HG02623 (cell line): ENCODE data around the gene CBX4.
"Not testable (repeated sequence)": the region's sequence is repeated elsewhere in the genome, so short reads cannot be mapped to it uniquely, and the experiment has no call there.

ENCODE experiments used
- ATAC-seq: cut with Tn5 transposase; IDR thresholded peaks from one replicate; pipeline ENCODE4 v1.9.1; 2021; ENCODE audit warnings: moderate library complexity; ENCODE audit not compliant: unreplicated experiment

Gene CBX4

GRCh38 chr17:79861413-79862216, 22.4 kb upstream of the CBX4 start:
- no peak for ATAC-seq

GRCh38 chr17:79859676-79860615, 20.7 kb upstream of the CBX4 start:
- no peak for ATAC-seq

- ATAC-seq = no peak
These were observed 17.9 kb upstream of the CBX4 start for GRCh38 chr17:79857095-79857494.

GRCh38 chr17:79855331-79856124, 16.3 kb upstream of the CBX4 start:
- no peak for ATAC-seq

- no peak for ATAC-seq
These were observed 15.1 kb upstream of the CBX4 start for GRCh38 chr17:79854080-79855060.

- not testable (repeated sequence) for ATAC-seq
These were observed 13.9 kb upstream of the CBX4 start for GRCh38 chr17:79853168-79853567.

GRCh38 chr17:79852748-79853147, 13.5 kb upstream of the CBX4 start:
- ATAC-seq = no peak

GRCh38 chr17:79851461-79851817, 12.2 kb upstream of the CBX4 start:
- no peak for ATAC-seq

- no peak for ATAC-seq
These were observed 11.6 kb upstream of the CBX4 start for GRCh38 chr17:79850571-79851460.

GRCh38 chr17:79849953-79850352, 10.7 kb upstream of the CBX4 start:
- no peak for ATAC-seq

- ATAC-seq = no peak
These were observed 9.1 kb upstream of the CBX4 start for GRCh38 chr17:79848370-79848766.

- ATAC-seq = no peak
These were observed 8.6 kb upstream of the CBX4 start for GRCh38 chr17:79847698-79848369.

GRCh38 chr17:79845601-79845949, 6.3 kb upstream of the CBX4 start:
- no peak for ATAC-seq

GRCh38 chr17:79844869-79845600, 5.8 kb upstream of the CBX4 start:
- no peak for ATAC-seq

GRCh38 chr17:79843816-79844800, 4.9 kb upstream of the CBX4 start:
- no peak for ATAC-seq

GRCh38 chr17:79843474-79843815, 4.2 kb upstream of the CBX4 start:
- no peak for ATAC-seq
